Parietal lobe (tissue), 1 donor: ENCODE data around the gene SRF. TPM values are rescaled to one million over a fixed set of nuclear protein-coding genes. Genes with fewer than 3 reads are reported as not detected.

ENCODE experiments used
- total RNA-seq: library from RNA; depleted of rRNA; stranded (reverse); fragments of >200 nt; gene quantifications from one replicate; pipeline ENCODE4 v1.2.3, GENCODE V29; 2014

The SRF gene
- 12.5 TPM for total RNA-seq

DNA sequence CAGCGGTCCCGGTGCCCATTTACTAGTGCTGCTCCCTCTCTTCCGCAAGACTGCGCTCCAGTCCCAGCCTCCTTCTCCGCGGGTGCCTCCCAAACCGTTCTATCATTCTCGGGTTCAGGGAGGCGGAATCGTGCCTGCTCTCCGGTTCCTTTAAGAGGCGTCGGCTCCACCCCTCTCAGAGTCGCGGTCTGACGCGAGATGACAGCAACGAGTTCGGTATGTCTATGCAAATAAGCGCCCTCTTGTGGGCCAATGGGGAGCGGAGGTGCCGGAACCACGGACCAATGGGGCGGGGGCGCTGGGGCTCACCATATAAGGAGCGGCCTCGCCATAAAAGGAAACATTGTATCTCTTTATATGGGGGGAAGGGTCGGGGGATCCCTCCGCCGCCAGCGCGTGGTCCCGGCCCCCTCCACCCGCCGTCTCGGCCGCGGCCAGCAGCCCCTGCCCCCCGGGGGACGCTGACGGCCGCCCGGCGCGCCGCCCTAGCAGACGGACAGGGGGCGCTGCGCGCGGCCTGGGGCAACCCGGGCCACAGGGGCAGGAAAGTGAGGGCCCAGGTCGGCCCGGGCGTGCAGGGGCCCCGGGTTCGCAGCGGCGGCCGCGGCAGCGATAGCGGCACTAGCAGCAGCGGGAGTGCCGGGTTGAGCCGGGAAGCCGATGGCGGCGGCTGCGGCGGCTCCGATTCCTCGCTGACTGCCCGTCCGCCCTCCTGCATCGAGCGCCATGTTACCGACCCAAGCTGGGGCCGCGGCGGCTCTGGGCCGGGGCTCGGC is at the start of gene SRF:
TSS of gene SRF (plus strand) at position 339 of the 776 bp plus-strand sequence. CDS start at position 727, 388 bp downstream.

DNA sequence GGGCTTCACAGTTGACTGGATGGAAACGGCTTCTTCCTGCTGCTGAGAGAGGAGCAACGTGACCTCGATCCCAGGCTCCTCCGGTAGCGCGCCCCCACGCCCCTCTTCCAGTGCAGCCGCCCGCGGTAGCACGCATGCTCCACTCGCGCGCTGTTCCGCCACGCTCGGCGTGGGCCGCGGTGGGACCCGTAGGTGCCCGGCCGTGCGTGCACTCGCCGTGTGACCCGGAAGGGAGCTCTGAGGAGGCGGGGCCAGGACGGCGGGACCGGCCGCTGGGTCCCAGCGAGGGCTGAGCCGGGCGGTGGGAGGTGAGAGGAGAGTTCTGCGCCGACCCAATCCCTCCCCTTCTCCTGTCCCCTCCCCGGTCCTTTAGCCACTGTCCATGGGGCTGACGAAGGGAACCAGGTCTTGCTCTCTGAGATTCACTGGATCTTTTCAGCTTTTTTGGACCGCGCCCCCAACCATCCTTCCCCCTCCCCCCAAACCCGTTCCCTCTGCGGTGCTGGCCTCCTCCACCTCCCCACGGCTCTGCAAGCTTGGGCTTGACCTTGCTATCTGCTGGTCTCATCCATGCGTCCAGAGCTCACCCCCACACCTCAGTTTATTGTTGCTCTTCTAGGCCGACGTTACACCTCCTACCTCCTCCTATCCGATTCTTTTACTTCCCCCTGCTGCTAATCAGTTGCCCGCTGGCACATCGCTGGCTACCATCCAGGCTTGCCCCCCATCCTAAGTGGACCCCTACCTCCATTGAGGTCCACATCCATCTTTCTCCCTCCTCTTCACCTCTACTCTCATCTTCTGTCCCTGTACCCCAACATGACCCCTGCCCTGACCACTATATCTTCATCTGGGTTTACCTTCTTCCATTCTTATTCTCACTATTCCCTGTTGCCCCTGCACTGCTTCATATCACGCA is 11.1 kb downstream of the SRF start, which contains the start of gene CUL9:
TSS of gene CUL9 (plus strand) at position 255 of the 919 bp plus-strand sequence. CDS start 2,115 bp downstream, outside the sequence.

DNA sequence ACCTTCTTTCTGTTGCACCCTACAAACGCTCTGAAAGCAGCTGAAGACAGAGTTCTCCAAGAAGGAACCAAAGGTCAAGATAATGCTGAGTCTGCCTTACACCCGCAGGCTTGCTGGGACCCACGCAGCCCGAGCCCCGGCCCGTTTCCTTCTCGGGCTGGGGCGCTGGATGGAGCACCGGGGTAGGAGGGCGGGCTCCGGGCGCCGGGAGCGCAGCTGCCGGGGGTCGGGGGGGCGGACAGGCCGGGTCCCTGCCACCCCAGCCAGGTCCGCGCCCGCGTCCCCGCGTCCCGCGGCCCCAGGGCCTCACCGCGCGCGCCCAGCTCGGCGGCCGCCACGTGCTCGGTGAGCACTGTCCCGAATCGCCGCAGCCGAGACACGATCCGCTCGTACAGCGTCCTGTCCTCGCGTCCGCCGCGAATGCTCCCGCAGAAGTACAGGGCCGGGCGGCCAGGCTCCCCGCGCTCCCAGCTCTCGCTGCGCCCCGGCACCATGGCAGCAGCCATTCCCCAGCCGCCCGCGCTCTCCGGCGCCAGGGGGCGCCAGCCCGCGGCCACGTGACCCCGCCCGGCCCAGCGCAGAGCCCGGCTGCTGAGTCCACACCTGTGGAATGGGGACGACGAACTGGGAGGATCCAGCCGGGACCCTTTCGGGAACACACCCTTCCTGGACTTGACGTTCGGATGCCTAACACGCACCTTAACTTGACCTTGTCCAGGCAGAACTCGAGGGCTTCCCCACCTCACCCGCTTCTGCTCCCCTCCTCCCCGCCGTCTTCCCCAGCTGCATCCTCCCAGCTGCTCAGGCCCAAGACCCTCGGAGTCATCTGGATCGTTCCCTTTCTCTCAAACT is 58.1 kb downstream of the SRF start, which contains the start of gene DNPH1:
TSS of gene DNPH1 (minus strand) at position 531 of the 852 bp plus-strand sequence. CDS start at position 506, 25 bp downstream.

Other genes starting within 250 kb of the SRF start
- 27.2 TPM for gene CNPY3, start 241.8 kb upstream of the SRF start, total RNA-seq
- 0.94 TPM for gene GNMT, start 210.5 kb upstream of the SRF start, total RNA-seq
- gene PEX6, start 192.1 kb upstream of the SRF start, total RNA-seq, result 22.5 TPM
- gene PPP2R5D, start 186.7 kb upstream of the SRF start, total RNA-seq, result 41.9 TPM
- 27.9 TPM for gene MEA1, start 157.3 kb upstream of the SRF start, total RNA-seq
- 100 TPM for gene KLHDC3, start 157.0 kb upstream of the SRF start, total RNA-seq
- gene RRP36, start 149.6 kb upstream of the SRF start, total RNA-seq, result 46.0 TPM
- gene CUL7, start 117.4 kb upstream of the SRF start, total RNA-seq, result 17.2 TPM
- 10.3 TPM for gene MRPL2, start 111.8 kb upstream of the SRF start, total RNA-seq
- 44.4 TPM for gene KLC4, start 111.6 kb upstream of the SRF start, total RNA-seq
- gene PTK7, start 95.0 kb upstream of the SRF start, total RNA-seq, result 43.8 TPM
- gene CUL9, start 10.9 kb downstream of the SRF start, total RNA-seq, result 52.6 TPM
- 14.4 TPM for gene DNPH1, start 58.2 kb downstream of the SRF start, total RNA-seq
- 26.3 TPM for gene TTBK1, start 72.2 kb downstream of the SRF start, total RNA-seq
- gene SLC22A7, start 127.0 kb downstream of the SRF start, total RNA-seq, result 1.9 TPM
- 16.6 TPM for gene CRIP3, start 137.6 kb downstream of the SRF start, total RNA-seq
- 38.5 TPM for gene ZNF318, start 198.4 kb downstream of the SRF start, total RNA-seq